ENCODE results near the gene FAM13C.

Gene FAM13C

GRCh38 chr10:59323036-59323459, 39.3 kb downstream of the FAM13C start:
- TF ChIP-seq, protein P1, sequence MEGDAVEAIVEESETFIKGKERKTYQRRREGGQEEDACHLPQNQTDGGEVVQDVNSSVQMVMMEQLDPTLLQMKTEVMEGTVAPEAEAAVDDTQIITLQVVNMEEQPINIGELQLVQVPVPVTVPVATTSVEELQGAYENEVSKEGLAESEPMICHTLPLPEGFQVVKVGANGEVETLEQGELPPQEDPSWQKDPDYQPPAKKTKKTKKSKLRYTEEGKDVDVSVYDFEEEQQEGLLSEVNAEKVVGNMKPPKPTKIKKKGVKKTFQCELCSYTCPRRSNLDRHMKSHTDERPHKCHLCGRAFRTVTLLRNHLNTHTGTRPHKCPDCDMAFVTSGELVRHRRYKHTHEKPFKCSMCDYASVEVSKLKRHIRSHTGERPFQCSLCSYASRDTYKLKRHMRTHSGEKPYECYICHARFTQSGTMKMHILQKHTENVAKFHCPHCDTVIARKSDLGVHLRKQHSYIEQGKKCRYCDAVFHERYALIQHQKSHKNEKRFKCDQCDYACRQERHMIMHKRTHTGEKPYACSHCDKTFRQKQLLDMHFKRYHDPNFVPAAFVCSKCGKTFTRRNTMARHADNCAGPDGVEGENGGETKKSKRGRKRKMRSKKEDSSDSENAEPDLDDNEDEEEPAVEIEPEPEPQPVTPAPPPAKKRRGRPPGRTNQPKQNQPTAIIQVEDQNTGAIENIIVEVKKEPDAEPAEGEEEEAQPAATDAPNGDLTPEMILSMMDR (conservative IDR thresholded peaks at IDR 0.05; ENCODE audit: low read length): no peak

GRCh38 chr10:59322131-59322530, 40.2 kb downstream of the FAM13C start:
- H3K4me3 ChIP-seq (ENCODE audit: low read length): no peak overlapping the region
- DNase-seq (ENCODE audit: low read depth): no peak
- TF ChIP-seq, protein P1 (conservative IDR thresholded peaks at IDR 0.05; ENCODE audit: low read length): no peak

More at GRCh38 chr10:59323036-59323459, 39.3 kb downstream of the FAM13C start:
- H3K4me3 ChIP-seq (ENCODE audit: low read length): no peak overlapping the region
- DNase-seq (ENCODE audit: low read depth): no peak

DNA sequence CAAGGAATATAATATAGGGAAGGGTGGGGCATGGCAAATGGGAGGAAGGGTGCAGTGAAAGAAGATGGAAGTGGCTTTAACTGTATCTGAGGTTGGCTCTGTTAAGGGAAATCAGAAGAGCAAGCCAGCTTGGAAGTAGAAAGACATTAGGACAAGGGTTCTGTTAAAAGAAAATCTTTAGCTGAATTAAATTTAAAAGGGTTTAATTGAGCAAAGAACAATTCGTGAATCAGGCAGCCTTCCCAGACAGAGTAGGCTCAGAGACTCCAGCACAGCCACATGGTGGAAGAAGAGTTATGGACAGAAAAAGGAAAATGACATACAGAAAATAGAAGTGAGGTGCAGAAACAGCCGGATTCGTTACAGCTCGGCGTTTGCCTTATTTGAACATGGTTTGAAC, 42.0 kb downstream of the FAM13C start:
- no peak overlapping the region for H3K4me3 ChIP-seq (ENCODE audit: low read length)
- TF ChIP-seq, protein P1 (conservative IDR thresholded peaks at IDR 0.05; ENCODE audit: low read length): no peak
- no peak for DNase-seq (ENCODE audit: low read depth)

DNA sequence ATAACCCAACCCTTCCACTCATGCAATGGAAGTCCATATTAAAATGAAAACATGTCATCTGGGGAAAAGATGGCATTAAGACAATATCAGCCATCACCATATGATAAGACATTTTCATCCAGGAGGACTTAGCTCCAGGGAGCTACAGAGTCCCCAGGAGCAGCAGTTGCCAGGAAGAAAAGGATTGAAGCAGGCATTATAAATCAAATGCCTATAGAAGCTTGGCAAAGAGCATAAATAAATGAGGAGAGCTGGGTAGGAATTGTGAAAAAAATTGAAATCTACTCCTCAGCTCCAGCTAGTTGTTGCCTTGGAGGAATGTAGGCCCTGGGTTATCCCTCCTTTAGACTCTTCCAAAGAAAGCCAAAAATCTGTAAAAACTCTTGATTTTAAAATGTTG, 42.5 kb downstream of the FAM13C start:
- no peak for DNase-seq (ENCODE audit: low read depth)

DNA sequence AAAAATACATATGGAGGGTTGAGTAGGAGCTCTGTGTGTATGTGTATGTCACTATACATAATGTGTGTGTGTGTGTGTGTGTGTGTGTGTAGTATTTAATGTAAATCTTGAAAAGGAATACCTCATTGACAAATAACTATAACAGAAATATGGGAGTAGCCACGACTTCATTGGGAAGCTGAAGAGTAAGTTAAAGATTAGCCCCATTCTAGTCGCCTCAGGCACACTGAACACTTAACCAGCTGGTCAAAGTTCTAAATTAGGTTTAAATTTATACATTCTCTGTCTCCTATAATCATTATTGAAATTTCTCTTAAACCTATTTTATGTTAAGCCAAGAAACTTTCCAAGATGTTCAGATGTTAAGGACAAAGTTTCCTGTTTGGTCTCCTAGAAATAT, 45.3 kb downstream of the FAM13C start:
- no peak for DNase-seq (ENCODE audit: low read depth)
- no peak overlapping the region for H3K4me3 ChIP-seq (ENCODE audit: low read length)
- TF ChIP-seq, protein P1 (conservative IDR thresholded peaks at IDR 0.05; ENCODE audit: low read length): no peak

More for the DNA sequence above, 42.5 kb downstream of the FAM13C start:
- TF ChIP-seq, protein P1 (conservative IDR thresholded peaks at IDR 0.05; ENCODE audit: low read length): no peak
- H3K4me3 ChIP-seq (ENCODE audit: low read length): no peak overlapping the region

- DNase-seq (ENCODE audit: low read depth): no peak
- H3K4me3 ChIP-seq (ENCODE audit: low read length): no peak overlapping the region
- TF ChIP-seq, protein P1 (conservative IDR thresholded peaks at IDR 0.05; ENCODE audit: low read length): no peak
These were observed 46.9 kb downstream of the FAM13C start for GRCh38 chr10:59315465-59315864.

GRCh38 chr10:59314268-59314667, 48.1 kb downstream of the FAM13C start:
- DNase-seq (ENCODE audit: low read depth): no peak
- TF ChIP-seq, protein P1 (conservative IDR thresholded peaks at IDR 0.05; ENCODE audit: low read length): no peak
- no peak overlapping the region for H3K4me3 ChIP-seq (ENCODE audit: low read length)
